Cardiac fibroblast (primary cell): ENCODE data around the gene BEND7.

Source experiments
- DNase-seq, 2 donors: peaks; one replicate each; pipeline versions ENCODE4 v3.0.0 to v3.0.0-alpha.2; 2010; ENCODE audit warnings: low read depth in 2 of 2
- H3K4me3 ChIP-seq, 2 donors: replicated peaks in 1 of 2; 1 replicate in 1 of 2; 2 replicates in 1 of 2; pipeline ENCODE4 v1.5.1; 2011; ENCODE audit warnings: low read depth in 2 of 2, low read length in 2 of 2, mild to moderate bottlenecking in 2 of 2, moderate library complexity in 1 of 2
- CTCF ChIP-seq: IDR thresholded peaks from one replicate; pipeline ENCODE4 v1.5.1; 2011; ENCODE audit warnings: low read depth, mild to moderate bottlenecking, low read length, inconsistent platforms

BEND7 gene

DNA sequence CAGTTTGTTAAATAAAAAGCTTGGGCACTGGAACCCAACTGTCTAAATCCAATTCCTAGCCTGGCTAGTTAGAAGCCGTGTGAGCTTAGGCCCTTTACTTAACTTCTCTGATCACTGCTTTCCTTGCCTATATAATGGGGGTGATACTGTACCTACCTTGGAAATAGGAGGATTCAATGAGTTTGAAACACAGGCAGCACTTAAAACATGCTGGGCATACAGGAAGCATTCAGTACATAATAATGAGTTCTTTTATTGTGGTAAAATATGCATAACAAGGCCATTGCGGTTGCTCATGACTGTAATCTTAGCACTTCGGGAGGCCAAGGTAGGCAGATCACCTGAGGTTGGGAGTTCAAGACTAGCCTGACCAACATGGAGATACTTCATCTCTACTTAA lies 133.3 kb downstream of the BEND7 start:
- DNase-seq: no peak
- no peak for TF ChIP-seq CTCF
- H3K4me3 ChIP-seq: no peak overlapping the region

DNA sequence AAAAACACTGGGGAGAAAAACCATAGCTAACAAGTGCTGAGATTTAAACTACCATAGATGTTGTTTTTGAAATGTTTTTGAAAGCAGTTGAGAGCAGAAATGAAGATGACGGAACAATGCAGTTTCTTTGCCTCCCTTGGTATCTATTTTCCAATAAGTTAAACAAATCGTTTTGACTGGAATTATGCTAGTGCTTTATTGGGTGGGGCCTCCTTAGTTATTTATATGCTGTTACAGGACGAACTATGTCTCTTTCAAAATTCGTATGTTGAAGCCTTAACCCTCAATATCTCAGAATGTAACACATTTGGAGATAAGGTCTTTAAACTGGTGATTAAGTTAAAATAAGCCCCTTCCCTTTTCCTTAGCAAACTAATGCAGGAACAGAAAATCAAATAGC lies 135.2 kb downstream of the BEND7 start:
- DNase-seq: no peak
- TF ChIP-seq CTCF: no peak
- H3K4me3 ChIP-seq: no peak overlapping the region

- DNase-seq: no peak
- TF ChIP-seq CTCF: no peak
- no peak overlapping the region for H3K4me3 ChIP-seq
Measured at GRCh38 chr10:13392701-13393100, 136.1 kb downstream of the BEND7 start.
